Esophagus muscularis mucosa (tissue), 4 donors: ENCODE data around the gene ABHD6.

Experiments
- EP300 ChIP-seq: sonication (generic); formaldehyde crosslinking; IDR thresholded peaks from one replicate; pipeline ENCODE4 v1.6.1; 2017; ENCODE audit warnings: antibody characterized with exemption
- POLR2A ChIP-seq: fragments of 450-650 bp; IDR thresholded peaks from one replicate; pipeline ENCODE4 v1.6.1; 2017; ENCODE audit warnings: antibody characterized with exemption, moderate library complexity, mild to moderate bottlenecking, low read depth
- TF ChIP-seq, protein P1 (sequence below), 3 experiments: fragments of 200-600 bp in 2 of 3; fragments of 450-650 bp in 1 of 3; sonication (generic) in 2 of 3; IDR thresholded peaks; one replicate each; pipeline ENCODE4 v1.5.1; 2017 to 2019; ENCODE audit warnings: antibody characterized with exemption in 3 of 3, mild to moderate bottlenecking in 2 of 3, moderate library complexity in 1 of 3

DNA sequence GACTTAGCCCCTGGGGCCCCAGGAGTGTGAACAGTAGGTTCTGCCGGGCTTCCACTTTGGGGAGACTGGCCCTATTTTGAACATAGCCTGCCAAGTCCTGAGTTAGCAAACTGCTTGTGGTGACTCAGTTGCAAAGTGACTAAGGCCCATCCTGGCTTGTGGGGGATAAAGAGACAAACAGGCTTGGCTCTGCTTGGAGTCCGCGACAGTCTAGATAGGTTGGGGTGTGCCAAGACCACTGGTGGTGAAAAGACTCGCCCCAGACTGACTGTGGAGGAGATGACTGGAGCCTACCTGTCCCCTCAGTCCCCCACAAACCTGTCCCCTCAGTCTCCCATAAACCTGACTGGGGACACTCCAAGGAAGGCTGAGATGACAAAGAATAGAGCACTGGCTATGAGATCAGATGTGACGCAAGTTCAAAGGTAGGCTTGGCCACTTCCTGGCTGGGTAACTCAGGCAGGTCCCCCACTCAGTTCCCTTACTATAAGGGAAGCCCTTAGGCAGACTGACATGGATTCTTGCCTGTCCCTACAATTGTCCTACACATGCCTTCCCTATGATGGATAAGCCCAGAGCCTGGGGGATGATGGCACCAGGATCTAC is 31.1 kb upstream of the ABHD6 start:
- TF ChIP-seq, protein P1, sequence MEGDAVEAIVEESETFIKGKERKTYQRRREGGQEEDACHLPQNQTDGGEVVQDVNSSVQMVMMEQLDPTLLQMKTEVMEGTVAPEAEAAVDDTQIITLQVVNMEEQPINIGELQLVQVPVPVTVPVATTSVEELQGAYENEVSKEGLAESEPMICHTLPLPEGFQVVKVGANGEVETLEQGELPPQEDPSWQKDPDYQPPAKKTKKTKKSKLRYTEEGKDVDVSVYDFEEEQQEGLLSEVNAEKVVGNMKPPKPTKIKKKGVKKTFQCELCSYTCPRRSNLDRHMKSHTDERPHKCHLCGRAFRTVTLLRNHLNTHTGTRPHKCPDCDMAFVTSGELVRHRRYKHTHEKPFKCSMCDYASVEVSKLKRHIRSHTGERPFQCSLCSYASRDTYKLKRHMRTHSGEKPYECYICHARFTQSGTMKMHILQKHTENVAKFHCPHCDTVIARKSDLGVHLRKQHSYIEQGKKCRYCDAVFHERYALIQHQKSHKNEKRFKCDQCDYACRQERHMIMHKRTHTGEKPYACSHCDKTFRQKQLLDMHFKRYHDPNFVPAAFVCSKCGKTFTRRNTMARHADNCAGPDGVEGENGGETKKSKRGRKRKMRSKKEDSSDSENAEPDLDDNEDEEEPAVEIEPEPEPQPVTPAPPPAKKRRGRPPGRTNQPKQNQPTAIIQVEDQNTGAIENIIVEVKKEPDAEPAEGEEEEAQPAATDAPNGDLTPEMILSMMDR (IDR thresholded peaks at IDR 0.05), result no peak
- no peak for TF ChIP-seq POLR2A
- TF ChIP-seq EP300, result no peak
